ENCODE measurements around the gene MIGA2.

DNA sequence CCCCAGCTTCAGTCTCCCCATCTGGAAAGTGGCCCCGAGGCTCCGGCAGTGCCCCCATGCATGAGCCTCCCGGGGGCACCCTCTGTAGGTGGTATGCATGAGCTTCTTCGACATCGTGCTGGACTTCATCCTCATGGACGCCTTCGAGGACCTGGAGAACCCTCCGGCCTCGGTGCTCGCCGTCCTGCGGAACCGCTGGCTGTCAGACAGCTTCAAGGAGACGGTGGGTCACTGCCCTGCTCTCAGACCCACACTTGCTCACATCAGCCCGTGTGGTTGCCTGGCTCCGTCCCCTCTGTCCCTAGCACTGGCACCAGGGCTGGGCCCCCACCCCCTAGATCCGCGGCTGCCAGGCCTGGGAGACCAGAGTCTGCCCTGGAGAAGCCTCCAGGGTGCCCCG is 31.7 kb downstream of the MIGA2 start:
- TF ChIP-seq EP300 (IDR thresholded peaks at IDR 0.05), result no peak
- TF ChIP-seq, protein P1, sequence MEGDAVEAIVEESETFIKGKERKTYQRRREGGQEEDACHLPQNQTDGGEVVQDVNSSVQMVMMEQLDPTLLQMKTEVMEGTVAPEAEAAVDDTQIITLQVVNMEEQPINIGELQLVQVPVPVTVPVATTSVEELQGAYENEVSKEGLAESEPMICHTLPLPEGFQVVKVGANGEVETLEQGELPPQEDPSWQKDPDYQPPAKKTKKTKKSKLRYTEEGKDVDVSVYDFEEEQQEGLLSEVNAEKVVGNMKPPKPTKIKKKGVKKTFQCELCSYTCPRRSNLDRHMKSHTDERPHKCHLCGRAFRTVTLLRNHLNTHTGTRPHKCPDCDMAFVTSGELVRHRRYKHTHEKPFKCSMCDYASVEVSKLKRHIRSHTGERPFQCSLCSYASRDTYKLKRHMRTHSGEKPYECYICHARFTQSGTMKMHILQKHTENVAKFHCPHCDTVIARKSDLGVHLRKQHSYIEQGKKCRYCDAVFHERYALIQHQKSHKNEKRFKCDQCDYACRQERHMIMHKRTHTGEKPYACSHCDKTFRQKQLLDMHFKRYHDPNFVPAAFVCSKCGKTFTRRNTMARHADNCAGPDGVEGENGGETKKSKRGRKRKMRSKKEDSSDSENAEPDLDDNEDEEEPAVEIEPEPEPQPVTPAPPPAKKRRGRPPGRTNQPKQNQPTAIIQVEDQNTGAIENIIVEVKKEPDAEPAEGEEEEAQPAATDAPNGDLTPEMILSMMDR (IDR thresholded peaks at IDR 0.05), result no peak
